Neutrophil (primary cell): ENCODE results near the gene PNRC2.
A peak's percentile ranks its signal among the peaks of the same experiment; 100 is the strongest.

Experiments
- H3K27ac ChIP-seq: fragments of 200-600 bp; sonication (generic); 2 replicates; pipeline ENCODE4 v1.5.1; 2016; ENCODE audit warnings: mild to moderate bottlenecking, moderate library complexity
- H3K27me3 ChIP-seq: fragments of 200-600 bp; sonication (generic); 2 replicates; pipeline ENCODE4 v1.6.0; 2016; ENCODE audit warnings: mild to moderate bottlenecking
- H3K36me3 ChIP-seq: fragments of 200-600 bp; sonication (generic); 2 replicates; pipeline ENCODE4 v1.5.1; 2017
- H3K4me1 ChIP-seq, 2 experiments: fragments of 200-600 bp in 1 of 2; sonication (generic) in 1 of 2; 1 replicate in 1 of 2; 2 replicates in 1 of 2; pipeline versions ENCODE4 v1.5.1 to v1.6.1; 2013 to 2016; ENCODE audit warnings: low read depth in 1 of 2, low read length in 1 of 2, mild to moderate bottlenecking in 1 of 2, moderate library complexity in 1 of 2; ENCODE audit not compliant: control insufficient read depth in 1 of 2, insufficient read depth in 1 of 2
- H3K4me3 ChIP-seq, 2 experiments: fragments of 200-600 bp in 1 of 2; sonication (generic) in 1 of 2; 1 replicate in 1 of 2; 2 replicates in 1 of 2; pipeline ENCODE4 v1.5.1; 2013 to 2016; ENCODE audit warnings: low read depth in 1 of 2, low read length in 1 of 2, mild to moderate bottlenecking in 1 of 2, moderate library complexity in 1 of 2
- H3K9me3 ChIP-seq: fragments of 200-600 bp; sonication (generic); 2 replicates; pipeline ENCODE4 v1.5.1; 2016
- TF ChIP-seq, protein P1 (sequence below): fragments of 200-600 bp; sonication (generic); IDR thresholded peaks from 2 replicates; pipeline ENCODE4 v1.5.1; 2016; ENCODE audit warnings: antibody characterized with exemption

Gene PNRC2

DNA sequence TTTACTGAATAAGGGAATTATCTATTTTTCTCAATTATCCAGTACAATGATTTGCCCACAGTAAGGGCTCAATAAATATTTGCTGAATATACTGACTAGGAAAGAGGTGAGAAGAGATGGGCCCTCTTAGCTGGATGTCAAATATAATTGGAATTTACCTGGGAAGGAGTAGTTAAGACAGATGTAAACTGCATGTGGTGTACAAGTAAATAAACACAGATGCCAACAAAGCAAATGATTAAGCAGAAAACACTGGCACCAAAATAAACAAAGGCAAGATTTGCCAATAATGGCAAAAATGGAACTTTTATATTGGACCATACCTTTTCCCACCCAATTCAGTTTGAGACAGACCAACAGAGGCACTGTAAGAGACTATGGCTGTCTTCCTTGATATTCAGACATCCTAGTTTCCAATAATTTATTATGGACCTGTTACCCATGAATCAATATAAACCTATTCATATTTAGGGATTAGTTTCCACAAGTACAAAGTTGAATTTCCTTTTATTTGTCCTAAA is 7.4 kb downstream of the PNRC2 start:
- TF ChIP-seq, protein P1, sequence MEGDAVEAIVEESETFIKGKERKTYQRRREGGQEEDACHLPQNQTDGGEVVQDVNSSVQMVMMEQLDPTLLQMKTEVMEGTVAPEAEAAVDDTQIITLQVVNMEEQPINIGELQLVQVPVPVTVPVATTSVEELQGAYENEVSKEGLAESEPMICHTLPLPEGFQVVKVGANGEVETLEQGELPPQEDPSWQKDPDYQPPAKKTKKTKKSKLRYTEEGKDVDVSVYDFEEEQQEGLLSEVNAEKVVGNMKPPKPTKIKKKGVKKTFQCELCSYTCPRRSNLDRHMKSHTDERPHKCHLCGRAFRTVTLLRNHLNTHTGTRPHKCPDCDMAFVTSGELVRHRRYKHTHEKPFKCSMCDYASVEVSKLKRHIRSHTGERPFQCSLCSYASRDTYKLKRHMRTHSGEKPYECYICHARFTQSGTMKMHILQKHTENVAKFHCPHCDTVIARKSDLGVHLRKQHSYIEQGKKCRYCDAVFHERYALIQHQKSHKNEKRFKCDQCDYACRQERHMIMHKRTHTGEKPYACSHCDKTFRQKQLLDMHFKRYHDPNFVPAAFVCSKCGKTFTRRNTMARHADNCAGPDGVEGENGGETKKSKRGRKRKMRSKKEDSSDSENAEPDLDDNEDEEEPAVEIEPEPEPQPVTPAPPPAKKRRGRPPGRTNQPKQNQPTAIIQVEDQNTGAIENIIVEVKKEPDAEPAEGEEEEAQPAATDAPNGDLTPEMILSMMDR: no peak
- no peaks in the 10 kb centered on the region for H3K4me1 ChIP-seq
- no peaks in the 10 kb centered on the region for H3K27me3 ChIP-seq
- H3K27ac ChIP-seq: no peak overlapping the region
- H3K36me3 ChIP-seq: peaks cover 69% of the 10 kb centered on the region
- no peak overlapping the region for H3K4me3 ChIP-seq
- no peaks in the 10 kb centered on the region for H3K9me3 ChIP-seq

DNA sequence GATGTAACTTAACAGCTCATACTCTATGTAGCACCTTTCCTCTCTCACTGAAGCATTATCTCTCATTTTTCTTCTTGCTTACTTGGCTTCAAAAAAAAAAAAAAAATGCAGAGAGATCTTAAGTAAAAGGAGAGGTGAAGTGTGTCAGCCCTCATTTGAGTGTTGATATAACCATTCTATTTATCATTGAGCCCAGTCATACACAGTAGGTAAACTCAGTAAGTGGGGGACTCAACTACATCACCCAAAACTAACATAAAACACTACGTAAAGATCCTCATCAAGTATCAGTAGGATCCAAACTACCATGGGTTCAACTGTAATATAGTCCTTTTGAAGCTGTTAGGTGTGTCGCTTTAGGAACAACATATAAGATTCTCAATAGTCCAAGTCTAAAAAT is 8.2 kb downstream of the PNRC2 start:
- H3K36me3 ChIP-seq: peaks cover 70% of the 10 kb centered on the region
- TF ChIP-seq, protein P1: no peak
- no peak overlapping the region for H3K27ac ChIP-seq
- H3K4me3 ChIP-seq: no peak overlapping the region
- H3K9me3 ChIP-seq: no peaks in the 10 kb centered on the region
- no peaks in the 10 kb centered on the region for H3K27me3 ChIP-seq
- no peaks in the 10 kb centered on the region for H3K4me1 ChIP-seq

DNA sequence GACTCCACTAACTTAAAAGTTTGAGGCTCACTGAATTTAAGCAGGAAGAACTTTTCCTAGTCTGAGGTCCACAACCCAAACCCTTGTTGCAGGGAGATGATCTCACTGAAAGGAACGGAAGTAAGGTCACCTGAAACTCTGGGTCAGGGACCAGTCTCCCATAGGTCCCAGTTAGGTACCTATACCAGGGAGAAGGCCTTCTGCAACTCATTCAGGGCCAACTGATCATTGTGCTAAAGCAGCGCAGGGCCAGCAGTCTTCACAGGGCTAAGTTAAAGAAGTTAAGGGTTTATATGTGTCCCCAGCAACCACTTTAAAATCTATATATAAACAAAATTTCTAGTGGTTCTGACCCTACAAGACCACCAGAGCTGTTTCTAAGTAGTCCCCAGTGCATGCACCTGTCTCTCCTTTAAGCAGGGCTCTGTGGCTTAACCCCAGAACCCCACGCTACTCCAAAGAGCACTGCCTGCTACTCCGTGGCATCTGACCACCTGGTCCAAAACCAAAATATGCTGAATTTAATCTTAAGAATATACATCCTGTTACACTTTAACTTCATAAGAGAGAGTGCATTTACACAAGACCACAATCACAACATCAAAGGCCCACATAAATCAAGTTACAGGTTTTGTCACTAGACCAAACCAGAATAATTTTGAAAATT is 17.7 kb downstream of the PNRC2 start:
- Histone ChIP-seq H3K9me3 (no peaks in the 10 kb centered on the region), H3K36me3 (peaks cover 4% of the 10 kb centered on the region), H3K4me3 (no peak overlapping the region), H3K27ac (no peak overlapping the region), H3K4me1 (peaks cover 20 to 27% of the 10 kb centered on the region in 2 experiments), H3K27me3 (no peaks in the 10 kb centered on the region)
- TF ChIP-seq, protein P1: no peak

DNA sequence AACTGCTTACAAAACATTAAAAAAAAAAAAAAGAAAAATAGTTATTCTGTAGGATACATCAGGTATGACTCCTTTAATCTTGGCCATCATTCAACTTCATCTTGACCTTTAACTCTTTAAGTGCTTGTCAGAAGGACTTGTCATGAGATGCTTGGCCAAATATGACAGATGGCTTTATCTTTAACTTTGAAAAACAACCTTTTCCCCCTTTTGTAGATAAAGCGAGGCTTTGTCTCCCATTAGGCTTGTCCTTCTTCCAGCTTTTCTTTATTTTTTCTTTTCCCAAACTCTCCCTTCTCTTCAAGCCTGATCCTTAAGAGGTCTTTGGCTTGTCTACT is 18.2 kb downstream of the PNRC2 start:
- H3K4me1 ChIP-seq: peaks cover 20 to 27% of the 10 kb centered on the region in 2 experiments
- H3K27me3 ChIP-seq: no peaks in the 10 kb centered on the region
- H3K36me3 ChIP-seq: peaks cover 4% of the 10 kb centered on the region
- TF ChIP-seq, protein P1: no peak
- H3K27ac ChIP-seq: no peak overlapping the region
- no peaks in the 10 kb centered on the region for H3K9me3 ChIP-seq
- H3K4me3 ChIP-seq: no peak overlapping the region

DNA sequence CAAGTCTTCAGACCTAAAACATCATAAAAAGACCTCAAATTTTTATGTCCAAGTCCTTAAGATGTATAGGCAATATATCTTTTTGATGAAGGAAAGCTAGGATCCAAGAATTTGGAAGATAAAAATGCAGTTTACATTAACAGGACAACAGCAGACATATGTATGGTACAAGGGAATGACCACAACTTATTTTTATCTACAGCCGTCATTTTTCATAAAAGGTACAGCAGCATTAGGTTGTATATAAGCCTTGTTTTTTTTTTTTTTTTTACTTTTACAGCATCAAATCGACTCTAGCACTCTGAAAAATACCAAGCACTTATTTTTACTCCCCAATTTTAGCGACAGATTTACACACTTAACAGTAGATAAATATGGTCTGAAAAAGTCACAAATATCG is 19.2 kb downstream of the PNRC2 start:
- peaks cover 4% of the 10 kb centered on the region for H3K36me3 ChIP-seq
- H3K27ac ChIP-seq: peak overlapping the region; percentile 94
- peak overlapping the region in 1 of 2 experiments; percentile 93 for H3K4me3 ChIP-seq
- H3K9me3 ChIP-seq: no peaks in the 10 kb centered on the region
- no peaks in the 10 kb centered on the region for H3K27me3 ChIP-seq
- peaks cover 20 to 27% of the 10 kb centered on the region in 2 experiments for H3K4me1 ChIP-seq
- TF ChIP-seq, protein P1: no peak
